NCI-H1105 (cell line): ENCODE data around the gene GRWD1.
"Not testable (repeated sequence)": the region's sequence is repeated elsewhere in the genome, so short reads cannot be mapped to it uniquely, and the experiment has no call there.

Experiments used
- DNase-seq: peaks from one replicate; lab custom pipeline; 2025; lab: John Stamatoyannopoulos, UW

GRWD1 gene

GRCh38 chr19:48480183-48480557 is 34.4 kb downstream of the GRWD1 start:
- DNase-seq = peak; percentile 43

GRCh38 chr19:48480558-48481500 is 35.0 kb downstream of the GRWD1 start:
- DNase-seq = no peak

GRCh38 chr19:48481846-48482639 is 36.3 kb downstream of the GRWD1 start:
- DNase-seq = no peak

- DNase-seq = no peak
These were observed 37.5 kb downstream of the GRWD1 start for GRCh38 chr19:48483301-48483700.

- no peak for DNase-seq
These were observed 38.6 kb downstream of the GRWD1 start for GRCh38 chr19:48484247-48484893.

- DNase-seq = no peak
These were observed 39.3 kb downstream of the GRWD1 start for GRCh38 chr19:48484931-48485612.

GRCh38 chr19:48486706-48487105 is 40.9 kb downstream of the GRWD1 start:
- not testable (repeated sequence) for DNase-seq

- DNase-seq = no peak
These were observed 41.8 kb downstream of the GRWD1 start for GRCh38 chr19:48487544-48487943.

- DNase-seq = no peak
These were observed 42.2 kb downstream of the GRWD1 start for GRCh38 chr19:48487948-48488347.

- not testable (repeated sequence) for DNase-seq
These were observed 42.7 kb downstream of the GRWD1 start for GRCh38 chr19:48488478-48488877.

- DNase-seq = peak; percentile 59
These were observed 43.9 kb downstream of the GRWD1 start for GRCh38 chr19:48489608-48490216.

GRCh38 chr19:48490981-48491792 is 45.4 kb downstream of the GRWD1 start:
- DNase-seq = peak; percentile 64

- no peak for DNase-seq
These were observed 46.0 kb downstream of the GRWD1 start for GRCh38 chr19:48491793-48492123.

GRCh38 chr19:48492925-48493717 is 47.3 kb downstream of the GRWD1 start:
- peak; percentile 98 for DNase-seq

- DNase-seq = no peak
These were observed 48.1 kb downstream of the GRWD1 start for GRCh38 chr19:48493718-48494401.

GRCh38 chr19:48495396-48495795 is 49.6 kb downstream of the GRWD1 start:
- no peak for DNase-seq

- no peak for DNase-seq
These were observed 51.4 kb downstream of the GRWD1 start for GRCh38 chr19:48496959-48497727.
